GM21723 (cell line): Measurements from ENCODE around the gene SLC38A10.

Experiments
- ATAC-seq: cut with Tn5 transposase; IDR thresholded peaks from one replicate; pipeline ENCODE4 v1.9.1; 2021; ENCODE audit warnings: mild to moderate bottlenecking, moderate library complexity; ENCODE audit not compliant: unreplicated experiment

The SLC38A10 gene

DNA sequence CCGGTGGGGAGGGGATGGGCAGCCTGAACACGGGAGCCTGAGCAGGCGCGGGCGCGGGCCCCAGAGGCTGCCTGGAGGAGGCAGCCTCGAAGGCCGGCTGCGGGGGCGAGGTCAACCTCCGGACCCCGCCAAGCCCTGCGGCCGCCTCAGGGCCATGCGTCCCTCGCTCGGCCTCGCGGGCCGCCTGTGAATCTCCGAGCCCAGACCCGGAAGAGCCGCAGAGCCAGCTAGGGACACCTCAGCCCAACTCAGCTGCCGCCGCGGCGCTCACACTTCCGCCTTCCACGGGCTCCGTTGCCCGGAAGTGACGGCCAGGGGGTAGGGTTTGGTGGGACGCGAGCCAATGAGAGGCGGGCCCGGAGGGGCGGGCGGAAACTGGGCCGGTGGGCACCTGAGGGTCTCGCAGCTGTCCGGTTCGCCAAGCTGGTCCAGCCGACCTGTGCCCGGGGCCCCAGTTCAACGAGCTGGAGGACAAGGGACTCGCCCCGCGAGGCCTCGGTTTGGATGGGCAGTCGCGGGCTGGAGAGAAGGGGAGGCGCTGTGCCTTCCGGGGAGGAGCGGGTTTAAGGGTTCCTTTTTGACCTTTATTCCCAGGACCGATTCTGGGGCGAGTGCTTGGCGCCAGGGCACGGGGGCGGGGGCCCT lies at the start of gene SLC38A10:
Gene SLC38A10, minus strand, starts transcription at position 277 of the 645 bp plus-strand sequence. CDS start 386 bp downstream, outside the sequence.
- ATAC-seq, result peak; percentile 82

DNA sequence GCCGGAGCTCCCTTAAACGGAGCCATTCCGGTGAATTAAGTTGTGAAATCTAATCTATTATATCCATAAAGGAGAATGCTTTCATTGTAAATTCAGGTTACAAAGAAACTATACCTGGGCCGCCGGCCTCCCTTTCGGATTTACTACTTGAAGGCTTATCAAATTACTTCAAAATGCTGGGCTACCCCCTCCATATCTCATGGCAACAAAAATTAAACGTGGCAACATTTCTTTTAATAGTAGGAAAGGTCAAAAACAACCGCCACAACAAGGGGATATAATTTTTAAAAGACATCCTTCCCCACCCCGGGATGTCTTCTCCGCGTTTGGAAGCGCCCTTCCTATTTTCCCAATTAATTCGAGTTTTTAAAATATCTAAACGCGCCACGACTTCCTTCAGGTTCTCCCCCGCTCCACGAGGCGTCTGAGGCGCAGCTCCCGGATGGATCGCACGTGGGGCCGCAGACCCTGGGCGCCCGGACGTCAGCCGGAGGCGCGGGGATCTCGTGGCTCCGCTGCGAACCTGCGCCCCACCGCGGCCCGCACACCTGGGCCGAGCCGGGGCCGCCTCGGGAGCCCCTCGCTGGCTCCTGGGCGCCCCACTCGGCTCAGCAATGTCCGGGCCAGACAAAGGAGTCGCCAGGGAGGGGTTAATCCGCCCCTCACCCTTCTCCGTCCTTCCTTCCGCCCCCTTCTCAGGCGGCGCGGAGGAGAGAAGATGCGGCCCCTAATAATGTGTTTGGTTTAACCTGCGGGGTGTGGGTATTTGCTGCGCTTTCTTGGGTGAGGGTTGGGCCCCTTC lies 47.4 kb upstream of the SLC38A10 start:
- ATAC-seq, result no peak

DNA sequence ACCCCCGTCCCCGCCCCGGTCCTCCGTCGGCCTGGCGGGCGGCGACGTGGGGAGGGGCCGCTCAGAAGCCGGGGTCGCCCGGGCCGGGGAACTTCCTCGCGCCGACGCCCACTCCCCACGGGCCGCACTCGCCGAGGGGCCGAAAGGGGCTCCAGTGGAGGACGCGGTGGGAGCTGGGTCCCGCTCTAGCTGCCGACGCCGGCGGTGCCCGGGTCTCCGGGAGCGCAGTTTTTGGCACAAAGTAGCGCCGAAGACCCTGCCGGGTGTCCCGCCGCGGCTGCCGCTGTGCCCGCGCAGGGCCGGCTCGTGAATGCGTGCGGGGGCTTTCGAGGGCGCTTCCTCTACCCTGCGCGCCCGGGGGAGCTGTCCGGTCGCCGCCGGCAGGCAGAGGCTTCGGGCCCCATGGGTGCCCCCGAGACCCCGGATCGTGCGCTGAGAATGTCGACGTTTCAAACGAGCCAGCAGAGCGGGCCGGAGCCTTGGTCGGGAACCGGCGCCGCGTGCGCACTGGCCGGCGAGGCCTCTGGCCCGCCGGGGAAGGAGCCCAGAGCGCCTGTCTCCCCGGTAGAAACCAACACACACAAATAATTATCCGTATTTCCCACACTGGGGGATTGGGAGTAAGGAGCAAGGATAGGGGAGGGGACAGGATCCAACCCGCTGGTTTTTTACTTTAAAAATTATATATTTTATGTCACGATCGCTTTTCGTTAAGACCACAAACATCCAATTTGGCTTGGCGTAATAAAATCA lies 46.6 kb upstream of the SLC38A10 start:
- ATAC-seq, result no peak

DNA sequence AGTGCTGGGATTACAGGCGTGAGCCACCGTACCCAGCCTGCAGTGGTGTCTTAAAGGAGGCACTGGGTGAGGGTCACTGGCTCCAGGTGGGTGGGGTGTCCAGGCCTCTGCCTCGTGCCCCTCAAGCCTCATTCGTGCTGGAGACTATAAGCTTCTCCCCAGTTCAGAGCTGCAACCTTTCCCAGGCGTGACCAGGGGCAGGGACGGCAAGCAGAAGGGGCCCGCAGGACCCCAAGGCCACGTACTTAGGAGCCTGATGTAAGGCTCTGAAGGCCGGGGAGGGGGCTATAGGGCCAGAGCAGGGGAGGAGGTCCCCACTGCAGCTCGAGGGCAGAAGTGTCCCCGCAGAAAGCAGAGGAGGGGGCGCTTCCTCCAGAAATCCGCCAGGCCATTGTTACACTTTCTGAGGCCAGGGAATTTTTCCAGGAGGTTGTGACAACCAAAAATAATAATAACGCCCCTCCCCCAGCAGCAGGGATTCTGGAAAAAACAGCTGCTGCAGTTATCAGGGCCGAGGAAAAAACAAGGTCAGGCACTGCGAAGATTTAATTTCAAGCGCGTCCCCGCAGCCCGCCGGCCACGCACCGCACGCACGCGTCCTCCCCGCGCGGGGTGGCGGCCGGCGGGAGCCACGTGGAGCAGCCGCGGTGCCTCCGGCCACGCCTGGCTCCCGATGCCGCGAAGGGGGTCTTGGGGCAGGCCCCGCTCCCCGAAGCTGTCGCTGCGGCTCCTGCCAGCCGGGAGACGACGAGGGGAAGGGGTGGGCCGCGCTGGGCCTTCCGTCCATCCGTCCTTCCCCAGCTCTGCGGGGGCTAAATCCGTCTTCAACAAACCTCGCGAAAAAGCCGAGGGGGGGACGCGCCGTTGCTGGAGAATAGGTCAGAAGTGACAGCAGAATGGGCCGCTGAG lies 45.8 kb upstream of the SLC38A10 start:
- ATAC-seq, result no peak

DNA sequence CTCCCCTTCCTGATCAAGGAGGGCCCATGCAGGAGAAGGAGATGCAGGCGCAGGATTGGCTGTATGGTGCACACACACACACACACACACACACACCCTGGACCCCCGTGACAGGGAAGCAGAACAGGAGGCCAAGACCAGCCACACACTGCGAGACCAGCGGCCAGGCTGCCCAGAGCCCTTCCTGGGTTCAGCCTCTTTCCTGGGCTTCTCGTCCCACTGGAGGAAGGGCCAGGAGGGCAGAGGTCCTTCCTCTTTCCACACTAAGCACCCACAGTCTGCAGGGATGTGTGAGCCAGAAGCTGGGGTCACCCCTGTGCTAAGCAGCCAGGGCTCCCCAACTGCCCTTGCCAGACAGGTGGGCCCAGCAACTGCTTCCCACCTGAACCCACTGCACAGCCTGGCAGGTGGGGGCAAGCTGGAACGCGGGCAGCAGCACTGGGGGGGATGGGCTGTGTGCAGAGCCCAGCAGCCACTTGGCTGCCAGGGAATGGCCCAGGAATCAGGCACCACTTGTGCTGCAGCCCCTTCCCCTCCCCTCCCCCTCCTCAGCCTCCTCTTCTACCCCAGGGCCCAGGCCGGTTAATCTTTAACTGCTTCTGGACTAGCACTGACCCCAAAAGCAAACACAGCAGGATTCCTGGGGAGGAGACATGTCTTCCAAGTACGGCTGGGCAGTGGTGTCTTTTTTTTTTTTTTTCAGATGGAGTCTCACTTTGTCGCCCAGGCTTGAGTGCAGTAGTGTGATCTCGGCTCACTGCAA lies 44.6 kb upstream of the SLC38A10 start:
- no peak for ATAC-seq

DNA sequence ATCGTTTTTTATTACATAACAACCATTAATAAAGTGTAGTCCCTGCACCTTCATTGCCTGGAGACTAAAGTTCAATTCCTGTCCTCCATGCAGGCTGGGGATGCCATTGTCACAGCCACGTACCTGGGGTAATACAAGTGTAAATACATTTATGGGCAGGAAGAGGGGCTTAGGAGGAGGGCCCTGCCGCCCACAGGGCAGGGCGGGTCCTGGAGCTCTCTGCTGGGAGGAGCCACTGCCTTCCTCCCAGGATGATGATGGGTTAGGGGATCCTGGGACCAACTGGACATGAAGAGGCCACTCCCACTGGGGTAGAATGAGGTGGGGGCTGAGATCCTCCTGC lies 44.1 kb upstream of the SLC38A10 start:
- no peak for ATAC-seq

DNA sequence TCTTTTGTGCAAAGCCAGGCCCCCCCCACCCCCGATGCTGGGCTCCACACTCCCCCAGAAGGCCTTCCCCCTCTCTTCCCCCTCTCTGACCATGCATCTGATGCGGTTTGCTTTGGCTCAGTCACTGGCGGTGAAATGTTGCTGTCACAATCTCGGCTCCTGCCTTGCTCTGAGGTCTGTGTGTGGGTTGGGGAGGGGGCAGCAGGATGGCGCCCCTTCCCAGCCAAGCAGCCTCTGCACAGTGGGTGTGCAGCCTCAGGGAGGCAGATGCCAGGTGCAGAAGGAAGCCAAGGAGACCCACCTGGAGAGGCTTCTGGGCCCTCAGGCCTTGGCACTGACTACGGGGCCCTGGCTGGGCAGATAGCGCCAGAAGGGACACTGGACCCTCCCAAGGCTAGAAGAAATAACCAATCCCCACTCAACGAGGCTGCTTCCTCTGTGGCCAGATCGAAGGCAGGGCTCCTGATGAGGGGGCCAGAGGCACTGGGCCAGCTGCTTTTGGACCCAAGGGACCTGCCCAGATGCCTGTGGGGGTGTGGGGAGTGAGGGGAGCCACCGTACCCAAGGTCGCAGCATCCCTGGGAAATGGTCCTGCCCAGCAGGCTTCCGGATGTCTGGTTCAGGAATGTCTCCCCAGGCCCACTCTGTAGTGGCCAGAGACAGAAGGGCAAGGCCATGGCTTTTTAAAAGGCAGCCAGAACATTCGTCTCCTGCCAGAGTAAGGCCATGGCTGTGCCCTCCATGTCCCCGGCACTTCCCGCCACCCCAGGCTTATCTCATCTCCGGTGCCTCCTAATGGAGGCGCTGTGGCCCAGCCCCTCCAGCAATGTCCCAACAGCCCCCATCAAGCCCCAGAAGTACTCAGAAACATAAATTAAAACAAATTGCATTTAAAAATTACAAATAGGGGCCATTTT lies 43.4 kb upstream of the SLC38A10 start:
- no peak for ATAC-seq

DNA sequence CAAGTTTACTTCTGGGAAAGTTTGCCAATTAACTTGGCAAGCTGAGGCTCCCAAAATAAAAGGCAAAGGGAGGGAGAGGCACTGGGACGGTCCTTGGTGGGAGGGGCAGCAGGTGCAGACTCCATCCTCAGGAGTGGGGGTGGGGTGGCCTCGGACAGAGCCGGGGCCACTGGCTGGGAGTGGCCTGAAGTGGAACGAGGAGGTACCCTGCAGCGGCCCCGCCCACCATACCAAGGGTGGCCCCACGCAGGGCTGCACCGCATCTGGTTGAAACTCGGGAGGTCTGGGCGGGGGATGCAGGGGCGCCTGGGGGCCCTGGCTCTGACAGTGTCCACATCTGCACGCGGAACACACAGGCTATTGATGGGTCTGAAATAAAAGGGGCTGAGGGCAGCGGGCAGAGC lies 42.4 kb upstream of the SLC38A10 start:
- ATAC-seq, result no peak

DNA sequence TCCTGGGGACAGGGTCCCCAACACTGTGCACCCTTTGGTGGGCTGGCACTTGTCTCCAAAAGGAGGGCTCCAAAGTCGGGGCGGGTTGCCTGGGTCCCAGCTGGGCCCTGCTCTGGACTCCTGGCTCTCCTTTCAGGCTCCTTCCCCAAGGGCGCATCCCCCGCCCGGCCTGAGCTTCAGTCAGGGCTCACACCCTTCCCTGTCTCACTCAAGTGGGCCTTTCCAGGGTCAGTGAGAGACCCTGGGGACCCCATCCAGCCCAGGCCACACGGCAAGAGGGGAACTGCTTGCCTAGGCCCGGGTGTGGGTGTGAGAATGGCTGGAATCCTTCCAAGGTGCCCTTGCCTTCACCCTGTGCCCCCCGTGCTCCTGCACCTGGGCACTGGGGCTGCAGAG lies 41.8 kb upstream of the SLC38A10 start:
- no peak for ATAC-seq

DNA sequence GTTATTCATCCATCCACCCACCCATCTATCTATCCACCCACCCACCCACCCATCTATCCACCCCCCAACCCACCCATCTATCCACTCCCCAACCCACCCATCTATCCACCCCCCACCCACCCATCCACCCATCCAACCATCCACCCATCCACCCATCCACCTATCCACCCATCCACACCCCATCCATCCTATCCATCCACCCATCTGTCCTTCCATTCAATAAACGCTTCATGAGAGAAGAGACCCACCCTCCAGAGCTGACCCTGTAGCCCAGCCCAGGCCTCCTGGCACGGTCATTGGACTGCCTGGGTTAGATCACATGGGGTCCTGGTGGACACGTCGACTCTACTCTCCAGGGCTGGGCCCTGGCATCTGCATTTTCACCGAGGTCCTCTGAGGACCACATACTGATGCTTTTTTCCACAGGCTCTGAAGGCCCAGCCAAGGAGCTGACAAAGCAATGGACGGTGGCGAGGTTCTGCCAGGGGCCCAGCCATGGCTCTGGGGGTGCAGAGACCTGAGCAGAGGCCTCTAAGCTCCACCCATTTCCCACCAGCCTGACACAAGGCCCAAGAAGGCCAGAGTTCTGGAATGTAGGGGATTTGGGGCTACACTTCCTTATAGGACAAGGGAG lies 41.3 kb upstream of the SLC38A10 start:
- ATAC-seq, result no peak

DNA sequence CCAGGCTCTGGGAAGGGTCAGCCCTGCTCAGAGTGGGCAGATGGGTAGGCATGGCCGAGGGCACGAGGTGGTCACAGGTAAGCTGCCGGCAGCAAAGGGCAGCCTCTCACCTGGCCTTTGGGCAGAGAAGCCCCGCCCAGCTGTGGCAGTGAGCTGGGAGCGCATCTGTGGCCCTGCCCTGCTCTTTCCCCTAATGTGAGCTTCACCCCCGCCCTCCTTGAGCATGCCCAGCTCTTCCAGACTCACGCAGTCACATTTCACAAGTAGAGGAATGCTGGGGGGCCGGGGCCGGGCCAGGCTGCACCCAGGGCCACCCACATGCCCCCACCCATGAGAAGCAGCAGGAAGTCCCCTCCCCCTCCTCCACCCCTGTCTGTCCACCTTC lies 40.7 kb upstream of the SLC38A10 start:
- ATAC-seq, result no peak

DNA sequence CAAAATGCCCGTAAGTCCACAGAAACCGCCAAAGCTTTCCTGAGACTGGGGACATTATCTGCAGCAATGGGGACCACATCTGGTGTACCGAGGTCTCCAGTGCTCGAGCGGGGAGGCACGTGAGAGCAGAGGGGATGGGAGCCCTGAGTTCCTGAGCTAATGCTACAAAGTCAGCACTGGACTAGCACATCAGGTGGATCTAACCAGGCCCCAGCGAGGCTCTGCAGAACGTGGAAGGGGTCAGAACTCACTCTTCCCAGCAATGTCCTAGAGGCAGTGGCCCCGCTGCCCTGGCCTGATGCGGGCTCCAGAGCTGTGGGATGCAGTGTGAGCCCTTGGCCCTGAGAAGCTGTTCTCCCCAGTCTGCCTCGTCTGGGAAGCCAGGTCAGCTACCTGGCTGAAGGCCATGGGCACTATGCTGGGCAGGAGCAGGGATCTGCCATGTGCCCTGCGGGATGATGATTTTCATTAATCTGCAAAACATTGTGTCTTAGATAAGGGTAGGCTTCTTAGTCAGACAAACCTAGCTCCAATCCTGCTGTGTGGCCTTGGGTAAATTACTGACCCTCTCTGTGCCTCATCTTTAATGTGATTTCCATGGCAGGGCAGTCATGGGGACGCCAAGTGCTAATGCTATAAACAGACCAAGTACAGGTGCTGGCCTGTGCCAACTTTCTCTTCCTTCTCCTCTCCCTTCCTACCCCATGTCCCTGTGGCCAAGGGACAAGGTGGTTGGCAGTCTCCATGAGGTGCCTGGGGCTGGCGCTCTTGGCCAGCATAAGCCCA lies 40.1 kb upstream of the SLC38A10 start:
- no peak for ATAC-seq

DNA sequence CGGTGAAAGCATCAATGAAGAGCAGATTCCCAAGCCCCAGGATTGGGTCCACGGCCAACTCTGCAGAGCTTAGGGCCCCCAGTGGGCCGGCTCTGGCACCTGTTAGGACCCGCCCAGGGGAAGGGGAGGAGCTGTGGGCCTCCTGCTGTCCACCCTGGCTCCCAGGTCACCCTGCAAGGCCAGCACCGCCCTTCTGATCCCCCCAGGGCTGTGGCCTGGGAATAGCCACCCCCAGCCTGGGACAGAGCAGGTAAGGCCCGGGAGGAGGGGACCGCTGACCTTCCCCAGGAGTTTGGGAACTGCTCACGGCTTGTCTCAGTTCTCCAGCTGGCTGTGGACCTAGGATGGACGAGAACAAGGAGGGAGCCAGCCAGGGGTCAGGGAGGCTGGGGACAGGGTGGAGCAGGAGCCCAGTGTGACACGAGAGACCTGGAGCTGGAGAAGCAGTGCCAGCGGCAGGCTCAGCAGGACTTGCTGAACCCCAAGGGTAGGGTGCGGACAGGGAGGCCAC lies 39.3 kb upstream of the SLC38A10 start:
- no peak for ATAC-seq

DNA sequence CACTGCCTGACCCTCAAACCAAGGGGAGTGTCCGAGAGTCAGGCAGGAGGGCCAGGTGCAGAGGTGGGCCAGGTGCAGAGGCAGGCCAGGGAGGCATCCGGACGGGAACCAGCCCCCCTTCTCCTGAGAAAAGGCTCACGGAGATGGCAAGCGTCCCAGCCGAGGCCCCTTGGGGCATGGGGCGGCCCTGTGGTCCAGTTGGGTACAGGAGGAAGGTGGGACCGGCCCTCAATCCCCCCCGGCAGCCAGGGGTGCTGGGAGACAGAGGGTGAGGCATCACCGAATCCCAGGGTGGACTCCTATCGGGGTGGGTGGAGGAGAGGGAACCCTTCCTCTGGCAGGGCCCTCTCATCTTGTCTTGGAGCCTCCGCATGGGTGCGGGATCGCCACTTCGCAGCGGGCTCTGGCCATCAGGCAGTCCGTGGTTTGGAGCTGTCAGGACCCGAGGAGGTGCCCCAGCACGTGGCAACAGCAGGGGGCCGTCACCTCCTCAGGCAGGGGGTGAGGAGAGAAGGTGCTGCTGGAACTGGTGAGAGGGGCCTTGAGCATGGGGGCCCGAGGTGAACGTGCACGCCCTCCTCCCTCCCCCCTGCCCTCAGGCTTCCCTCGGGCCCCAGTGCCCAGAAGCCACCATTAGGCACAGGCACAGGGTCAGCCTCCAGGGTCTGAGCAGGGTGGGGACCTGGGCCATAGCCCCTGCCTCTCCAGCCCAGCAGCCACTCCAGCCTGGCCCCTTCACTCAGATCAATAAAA lies 38.7 kb upstream of the SLC38A10 start:
- no peak for ATAC-seq

DNA sequence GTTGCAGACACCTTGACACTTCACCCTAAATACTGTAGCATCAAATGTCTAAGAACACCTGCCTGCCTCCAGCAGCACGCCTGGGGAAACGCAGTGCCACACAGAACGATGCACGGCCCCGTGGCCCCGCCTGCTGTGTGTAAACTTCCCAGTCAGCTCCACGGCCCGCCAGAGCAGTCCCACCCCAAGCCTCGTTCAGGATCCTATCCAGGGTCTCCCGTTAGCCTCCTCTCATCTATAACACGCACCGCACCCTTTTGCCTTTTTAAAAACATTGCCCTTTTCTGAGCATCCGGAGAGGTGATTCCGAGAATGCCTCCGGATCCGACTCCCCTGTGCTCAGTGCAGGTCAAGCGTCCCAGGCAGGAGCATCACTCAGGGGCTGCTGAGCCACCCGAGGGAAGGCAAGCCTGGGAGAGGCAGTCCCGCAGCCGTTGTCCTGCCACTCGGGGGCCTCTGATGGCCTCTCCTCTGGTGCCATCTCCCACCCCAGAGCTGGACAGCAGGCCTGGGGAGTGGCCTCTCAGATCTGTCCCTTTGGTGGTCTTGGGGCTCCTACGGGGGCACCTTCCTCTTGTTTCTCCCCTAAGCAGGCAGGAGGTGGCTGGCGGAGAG lies 37.9 kb upstream of the SLC38A10 start:
- ATAC-seq, result no peak

DNA sequence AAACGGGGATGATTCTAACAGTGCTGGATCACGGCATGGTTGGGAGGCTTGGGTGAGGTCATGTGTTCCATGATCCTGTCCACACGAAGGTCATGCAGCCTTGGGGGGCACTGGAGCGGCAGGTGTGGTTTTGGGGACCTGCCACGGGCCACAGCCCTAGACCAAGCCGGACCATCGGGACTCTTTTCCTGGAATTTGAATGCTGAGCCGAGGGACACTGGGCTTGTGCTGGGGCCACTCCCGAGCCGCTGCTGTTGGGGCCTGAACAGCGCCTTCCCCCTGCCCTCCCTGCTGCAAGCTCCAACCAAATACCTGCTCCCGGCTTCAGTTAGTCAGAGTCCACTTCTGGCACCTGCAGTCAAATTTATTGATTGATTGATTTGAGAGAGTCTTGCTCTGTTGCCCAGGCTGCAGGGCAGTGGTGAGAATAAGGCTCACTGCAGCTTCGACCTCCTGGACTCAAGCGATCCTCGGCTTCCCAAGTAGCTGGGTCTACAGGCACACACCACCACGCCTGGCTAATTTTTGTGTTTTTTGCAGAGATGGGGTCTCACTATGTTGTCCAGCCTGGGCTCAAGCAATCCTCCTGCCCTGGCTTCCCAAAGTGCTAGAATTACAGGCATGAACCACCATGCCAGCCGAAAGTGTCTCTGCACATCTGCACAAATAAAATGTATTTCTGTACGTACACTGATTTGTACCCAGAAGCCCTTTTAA lies 37.2 kb upstream of the SLC38A10 start:
- ATAC-seq, result no peak
